Measurements from ENCODE around the gene RGL1.

DNA sequence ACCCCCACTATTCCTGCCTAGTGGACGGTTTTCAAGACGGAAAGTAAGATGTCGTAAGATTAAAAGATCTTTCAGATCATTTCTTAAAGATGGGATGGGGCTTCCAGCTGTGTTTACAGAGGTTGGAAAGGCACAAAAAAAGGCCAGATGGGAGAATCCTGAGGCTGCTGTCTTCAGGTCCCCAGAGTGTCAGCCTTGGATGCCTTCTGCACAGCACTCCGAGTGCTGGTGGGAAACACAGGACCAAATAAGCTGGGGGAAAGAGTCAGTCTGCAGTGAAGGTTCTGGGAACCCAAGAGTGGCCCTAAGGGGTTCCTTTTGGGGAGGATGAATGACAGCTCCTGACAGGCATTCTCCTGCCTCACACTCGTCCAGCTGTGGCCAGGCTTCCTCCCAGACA, 136.1 kb downstream of the RGL1 start:
- TF ChIP-seq, protein P1, sequence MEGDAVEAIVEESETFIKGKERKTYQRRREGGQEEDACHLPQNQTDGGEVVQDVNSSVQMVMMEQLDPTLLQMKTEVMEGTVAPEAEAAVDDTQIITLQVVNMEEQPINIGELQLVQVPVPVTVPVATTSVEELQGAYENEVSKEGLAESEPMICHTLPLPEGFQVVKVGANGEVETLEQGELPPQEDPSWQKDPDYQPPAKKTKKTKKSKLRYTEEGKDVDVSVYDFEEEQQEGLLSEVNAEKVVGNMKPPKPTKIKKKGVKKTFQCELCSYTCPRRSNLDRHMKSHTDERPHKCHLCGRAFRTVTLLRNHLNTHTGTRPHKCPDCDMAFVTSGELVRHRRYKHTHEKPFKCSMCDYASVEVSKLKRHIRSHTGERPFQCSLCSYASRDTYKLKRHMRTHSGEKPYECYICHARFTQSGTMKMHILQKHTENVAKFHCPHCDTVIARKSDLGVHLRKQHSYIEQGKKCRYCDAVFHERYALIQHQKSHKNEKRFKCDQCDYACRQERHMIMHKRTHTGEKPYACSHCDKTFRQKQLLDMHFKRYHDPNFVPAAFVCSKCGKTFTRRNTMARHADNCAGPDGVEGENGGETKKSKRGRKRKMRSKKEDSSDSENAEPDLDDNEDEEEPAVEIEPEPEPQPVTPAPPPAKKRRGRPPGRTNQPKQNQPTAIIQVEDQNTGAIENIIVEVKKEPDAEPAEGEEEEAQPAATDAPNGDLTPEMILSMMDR (IDR thresholded peaks at IDR 0.05; ENCODE audit: extremely low read depth in 1 of 2, insufficient read depth in 1 of 2, low read depth in 1 of 2, low read length in 2 of 2), result no peak
- TF ChIP-seq POLR2AphosphoS5 (IDR thresholded peaks at IDR 0.05; ENCODE audit: insufficient read depth, low read depth, low read length), result no peak

All from endothelial cell of umbilical vein (primary cell).